Right cardiac atrium (tissue), 5 donors: ENCODE data around the gene CRLF3. TPM values are rescaled to one million over a fixed set of nuclear protein-coding genes. Genes with fewer than 3 reads are reported as not detected.
"Not testable (repeated sequence)": the region's sequence is repeated elsewhere in the genome, so short reads cannot be mapped to it uniquely, and the experiment has no call there.

Experiments
- ATAC-seq, 2 donors: fragments of 200-7000 bp; cut with Tn5 transposase; one replicate each; pipeline versions ENCODE4 v1.8.0 to v1.9.1; 2020; ENCODE audit warnings: moderate library complexity in 2 of 2, mild to moderate bottlenecking in 1 of 2
- DNase-seq, 3 donors: peaks; one replicate each; pipeline ENCODE4 v3.0.0-alpha.2; 2020
- H3K27ac ChIP-seq: one replicate; pipeline ENCODE4 v1.5.1; 2013; ENCODE audit warnings: mild to moderate bottlenecking, low read length, control low read depth, moderate library complexity
- H3K27me3 ChIP-seq: one replicate; pipeline ENCODE4 v1.6.1; 2013; ENCODE audit not compliant: control insufficient read depth, insufficient read depth
- H3K4me1 ChIP-seq: one replicate; pipeline ENCODE4 v1.6.1; 2013; ENCODE audit warnings: low read length; ENCODE audit not compliant: control insufficient read depth, insufficient read depth
- H3K4me3 ChIP-seq: one replicate; pipeline ENCODE4 v1.5.1; 2013; ENCODE audit warnings: low read length, control low read depth
- H3K9me3 ChIP-seq: one replicate; pipeline ENCODE4 v1.6.1; 2013; ENCODE audit warnings: low read length; ENCODE audit not compliant: control insufficient read depth
- WGBS: extraction: QIAGEN DNeasy Blood & Tissue Kit; methylation state at CpG from one replicate; pipeline ENCODE4 v1.1.7; 2013; 5-methylcytosine and 5-hydroxymethylcytosine counted together
- intact Hi-C, 4 donors: fragments of 100-400 bp; cut with DNase I; formaldehyde crosslinking; loops; one replicate each; pipeline versions ENCODE4 v1.11.0 to v1.14.0; 2022 to 2023
- polyA plus RNA-seq: library from polyadenylated mRNA; stranded (reverse); fragments of 200-250 nt; gene quantifications from one replicate; pipeline ENCODE4 v1.2.3, GENCODE V29; 2013
- total RNA-seq, 4 donors: library from RNA; stranded (reverse); fragmentation: NEBNext Ultra II Directional; extraction: Animal tissue kit (Norgen Biotek cat#: 25700); gene quantifications; one replicate each; pipeline ENCODE4 v1.2.1, GENCODE V29; 2021
- donor health status: healthy with polysubstance abuse.
- donor health status: DM: no; HTN: yes; CAD: no.
- donor health status: DM: no; HTN: no; CAD: no.
- donor health status: DM: no; HTN: yes; CAD: no; lungs with severe emphysema.
- donor health status: DM: yes; HTN: yes; CAD: no.

CRLF3 gene
- total and polyA plus RNA-seq, 5 donors: 3.7 to 6.7 (median 5.9) TPM

DNA sequence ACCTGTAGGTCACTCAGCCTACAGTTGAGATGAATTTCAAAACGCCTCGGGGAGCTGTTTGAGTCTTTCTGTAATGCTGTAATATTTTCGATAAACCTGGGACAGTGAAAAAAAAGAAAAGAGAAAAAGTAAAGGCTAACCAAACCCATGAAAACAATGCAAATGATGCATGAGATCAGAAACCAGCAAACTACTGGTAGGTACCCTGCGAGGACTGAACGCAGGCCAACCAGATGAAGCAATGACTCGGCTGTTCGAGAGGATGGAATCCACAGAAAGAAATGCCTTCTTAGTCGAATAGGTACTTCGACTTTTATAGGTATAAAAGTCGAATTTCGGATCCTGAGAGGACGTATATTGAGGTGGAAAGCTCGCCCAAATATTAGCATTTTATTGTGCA is 6.8 kb upstream of the CRLF3 start:
- intact Hi-C loops: no loop called here
- WGBS: 25% methylated on average over 13 of the region's 13 CpGs
- Histone ChIP-seq H3K4me1 (peaks cover 2% of the 10 kb centered on the region), H3K4me3 (peak overlapping the region; percentile 50), H3K9me3 (no peaks in the 10 kb centered on the region), H3K27me3 (no peaks in the 10 kb centered on the region), H3K27ac (no peak overlapping the region)
- DNase-seq: peak in 1 of 3 donors; percentile 50
- ATAC-seq: peak in 1 of 2 donors; percentile 23

DNA sequence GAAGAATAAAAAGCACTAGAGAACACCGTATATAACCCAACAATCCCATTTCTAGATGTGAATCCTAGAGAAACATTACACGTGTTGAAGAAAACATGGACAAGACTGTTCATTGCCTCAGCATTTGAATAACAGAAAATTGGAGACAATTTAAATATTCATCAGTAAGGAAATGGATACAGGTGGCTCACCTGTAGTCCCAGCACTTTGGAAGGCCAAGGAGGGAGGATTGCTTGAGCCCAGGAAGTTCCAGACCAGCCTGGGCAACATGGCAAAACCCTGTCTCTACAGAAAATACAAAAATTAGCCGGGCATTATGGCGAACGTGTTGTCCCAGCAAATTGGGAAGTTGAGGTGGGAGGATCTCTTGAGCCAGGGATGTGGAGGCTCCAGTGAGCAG is 4.5 kb upstream of the CRLF3 start:
- Histone ChIP-seq H3K4me1 (peaks cover 4% of the 10 kb centered on the region), H3K9me3 (no peaks in the 10 kb centered on the region), H3K4me3 (no peak overlapping the region), H3K27me3 (no peaks in the 10 kb centered on the region), H3K27ac (no peak overlapping the region)
- intact Hi-C loops: no loop called here
- ATAC-seq (no peak), DNase-seq (no peak)
- WGBS: 79% methylated on average over 5 of the region's 5 CpGs

DNA sequence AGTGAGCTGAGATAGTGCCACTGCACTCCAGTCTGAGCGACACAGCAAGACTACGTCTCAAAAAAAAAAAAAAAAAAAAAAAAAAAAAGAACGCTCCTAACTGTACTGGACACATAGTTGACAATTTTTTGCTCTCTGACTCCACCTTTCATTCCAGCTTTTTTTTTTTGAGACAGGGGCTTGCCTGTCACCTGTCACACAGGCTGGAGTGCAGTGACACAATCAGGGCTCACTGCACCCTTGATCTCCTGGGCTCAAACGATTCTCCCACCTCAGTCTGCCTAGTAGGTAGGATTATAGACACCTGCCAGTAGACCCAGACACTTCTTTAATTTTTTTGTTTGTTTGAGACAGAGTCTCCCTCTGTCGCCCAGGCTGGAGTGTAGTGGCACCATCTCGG is 2.6 kb upstream of the CRLF3 start:
- 85% methylated on average over 6 of the region's 6 CpGs for WGBS
- Histone ChIP-seq H3K9me3 (no peaks in the 10 kb centered on the region), H3K4me3 (no peak overlapping the region), H3K27ac (no peak overlapping the region), H3K4me1 (peaks cover 2% of the 10 kb centered on the region), H3K27me3 (no peaks in the 10 kb centered on the region)
- ATAC-seq (no peak), DNase-seq (no peak)
- intact Hi-C loops: no loop called here

DNA sequence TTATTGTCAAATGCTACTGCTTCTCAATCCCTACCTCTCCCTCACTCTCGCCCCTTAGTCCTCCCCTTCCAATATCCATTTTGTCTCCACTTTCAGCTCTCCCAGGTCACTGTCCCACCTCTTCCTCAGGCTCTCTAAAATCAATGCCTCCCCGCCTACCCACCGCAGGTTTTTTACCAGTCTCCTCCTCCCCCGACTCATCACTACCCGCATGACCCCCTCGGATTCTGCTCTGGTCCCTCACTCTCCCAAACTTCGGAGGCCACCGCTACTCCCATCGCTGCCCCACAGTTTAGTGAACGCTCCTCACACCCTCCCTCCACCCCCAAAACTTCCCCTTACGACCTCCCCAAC is 513 bp downstream of the CRLF3 start:
- H3K4me1 ChIP-seq: peaks cover 2% of the 10 kb centered on the region
- no peaks in the 10 kb centered on the region for H3K9me3 ChIP-seq

DNA sequence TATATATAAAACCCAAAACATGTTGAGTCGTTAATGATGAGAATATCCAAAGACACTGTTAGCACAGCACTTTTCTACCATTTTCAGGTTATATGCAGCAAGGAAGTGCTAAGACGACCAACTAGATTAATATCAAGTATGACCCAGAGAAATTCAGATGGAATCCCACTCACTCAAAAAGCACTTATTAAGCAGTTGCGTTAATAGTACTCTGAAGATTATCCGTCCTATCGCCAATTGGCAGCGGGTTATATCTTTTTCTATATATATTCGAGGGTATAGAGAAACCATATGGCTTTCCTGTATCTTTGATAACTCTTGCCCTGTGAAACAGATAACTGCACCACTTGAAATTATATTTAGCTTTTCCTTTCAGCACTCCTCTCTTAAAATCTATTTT is 1.1 kb downstream of the CRLF3 start:
- peak overlapping the region; percentile 91 for H3K4me3 ChIP-seq
- 20% methylated on average over 7 of the region's 7 CpGs for WGBS
- ATAC-seq (no peak), DNase-seq (no peak)
- peaks cover 2% of the 10 kb centered on the region for H3K4me1 ChIP-seq
- intact Hi-C loops: no loop called here
- no peaks in the 10 kb centered on the region for H3K27me3 ChIP-seq
- no peak overlapping the region for H3K27ac ChIP-seq
- no peaks in the 10 kb centered on the region for H3K9me3 ChIP-seq

More for the DNA sequence above, 513 bp downstream of the CRLF3 start:
- Histone ChIP-seq H3K27ac (peak overlapping the region; percentile 85), H3K4me3 (peak overlapping the region; percentile 91), H3K27me3 (no peaks in the 10 kb centered on the region)
- intact Hi-C loops: no loop called here
- WGBS: under 1% methylated on average over 11 of the region's 11 CpGs
- peak; percentile 6 to 36 for ATAC-seq
- peak in 2 of 3 donors; percentile 42 to 56 for DNase-seq

DNA sequence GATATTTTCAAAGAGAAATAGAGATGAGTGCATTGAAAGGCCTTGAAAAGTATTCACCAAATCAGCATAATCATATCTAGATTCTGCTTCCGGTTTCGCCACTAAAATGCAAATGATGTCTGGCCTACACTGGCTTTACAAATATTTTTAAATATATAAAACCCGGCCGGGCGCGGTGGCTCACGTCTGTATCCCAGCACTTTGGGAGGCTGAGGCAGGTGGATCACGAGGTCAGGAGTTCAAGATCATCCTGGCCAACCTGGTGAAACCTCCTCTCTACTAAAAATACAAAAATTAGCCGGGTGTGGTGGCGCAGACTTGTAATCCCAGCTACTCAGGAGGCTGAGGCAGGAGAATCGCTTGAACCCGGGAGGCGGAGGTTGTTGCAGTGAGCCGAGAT is 1.6 kb downstream of the CRLF3 start:
- WGBS: 79% methylated on average over 14 of the region's 14 CpGs
- H3K9me3 ChIP-seq, H3K27me3 ChIP-seq, H3K4me1 ChIP-seq, H3K27ac ChIP-seq, DNase-seq, intact Hi-C loops, ATAC-seq: not testable (repeated sequence)
- peak overlapping the region; percentile 91 for H3K4me3 ChIP-seq

DNA sequence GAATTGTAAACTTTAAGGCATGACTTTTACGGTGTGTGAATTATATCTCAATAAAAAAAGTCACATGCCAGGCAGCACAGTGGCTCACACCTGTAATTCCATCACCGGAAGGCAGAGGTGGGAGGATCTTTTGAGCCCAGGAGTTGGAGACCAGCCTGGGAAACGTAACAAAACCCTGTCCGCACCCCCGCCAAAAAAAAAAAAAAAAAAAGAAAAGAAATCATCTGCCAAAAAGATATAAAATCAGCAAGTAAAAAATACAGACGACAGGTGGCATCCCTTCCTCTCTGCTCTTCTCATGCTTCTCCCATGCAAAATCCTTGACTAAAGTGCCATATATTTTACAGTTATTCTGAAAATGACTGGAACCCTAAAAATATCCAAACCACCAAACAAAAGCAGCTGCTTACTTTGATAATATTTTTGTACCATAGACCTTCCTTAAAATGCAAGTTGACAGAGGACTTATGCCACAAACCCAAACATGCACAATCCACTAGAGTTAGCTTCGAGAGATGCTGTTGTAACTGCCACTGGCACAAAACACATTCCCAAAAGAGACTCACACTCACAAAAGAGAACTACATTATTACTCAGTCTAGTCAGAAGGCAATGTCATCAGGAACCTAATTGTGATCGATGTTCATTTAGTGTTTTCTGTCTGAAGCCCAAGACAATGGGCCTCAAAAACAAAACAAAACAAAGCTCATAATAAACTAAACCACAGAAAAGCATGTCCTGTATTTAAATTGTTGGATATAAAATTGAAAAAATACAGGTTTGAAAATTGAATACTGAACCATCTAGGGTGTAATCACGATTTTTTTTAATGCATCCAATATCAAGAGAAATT is 2.4 kb downstream of the CRLF3 start:
- Histone ChIP-seq H3K4me3 (no peak overlapping the region), H3K4me1 (peaks cover 2% of the 10 kb centered on the region), H3K27ac (no peak overlapping the region), H3K9me3 (no peaks in the 10 kb centered on the region), H3K27me3 (no peaks in the 10 kb centered on the region)
- ATAC-seq (no peak), DNase-seq (no peak)
- 49% methylated on average over 9 of the region's 9 CpGs for WGBS
- intact Hi-C loops: no loop called here

DNA sequence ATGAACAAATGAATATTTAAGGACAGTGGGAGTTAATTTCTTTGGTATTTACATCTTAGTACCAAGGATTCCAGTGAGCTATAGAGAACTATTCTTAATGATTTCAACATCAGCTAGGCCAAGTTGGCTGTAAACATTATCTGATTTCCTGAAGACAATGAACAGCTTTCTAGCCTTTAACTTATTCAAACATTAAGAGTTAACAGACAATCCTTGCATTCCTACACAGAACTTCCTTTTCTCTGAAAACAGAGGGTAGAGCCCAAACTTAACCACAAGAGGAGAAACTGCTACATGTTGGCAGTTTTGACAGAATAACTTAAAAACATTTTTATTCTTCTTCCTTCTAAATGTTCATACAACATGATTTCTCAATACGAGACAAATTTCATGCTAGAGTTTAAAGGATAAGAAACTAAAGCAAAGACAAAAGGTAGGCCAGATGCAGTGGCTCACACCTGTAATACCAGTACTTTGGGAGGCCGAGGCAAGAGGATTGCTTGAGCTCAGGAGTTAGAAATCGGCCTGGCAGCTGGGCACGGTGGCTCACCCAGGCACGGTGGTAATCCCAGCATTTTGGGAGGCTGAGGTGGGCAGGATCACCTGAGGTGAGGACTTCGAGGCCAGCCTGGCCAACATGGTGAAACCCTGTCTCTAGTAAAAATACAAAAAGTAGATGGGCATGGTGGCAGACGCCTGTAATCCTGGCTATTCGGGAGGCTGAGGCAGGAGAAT is 4.4 kb downstream of the CRLF3 start:
- WGBS: 82% methylated on average over 8 of the region's 8 CpGs

DNA sequence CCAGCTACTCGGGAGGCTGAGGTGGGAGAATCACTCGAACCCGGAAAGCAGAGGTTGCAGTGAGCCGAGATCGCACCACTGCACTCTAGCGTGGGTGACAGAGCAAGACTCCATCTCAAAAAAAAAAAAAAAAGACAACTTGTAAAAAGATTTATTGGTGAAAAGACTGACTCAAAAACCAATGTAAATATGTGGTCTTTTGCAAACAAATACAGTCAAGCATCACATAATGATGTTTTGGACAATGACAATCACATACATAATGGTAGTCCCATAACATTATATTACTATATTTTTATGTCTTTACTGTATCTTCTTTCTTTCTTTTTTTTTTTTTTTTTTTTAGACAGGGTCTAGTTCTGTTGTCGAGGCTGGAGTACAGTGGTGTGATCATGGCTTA is 8.3 kb downstream of the CRLF3 start:
- 97% methylated on average over 7 of the region's 7 CpGs for WGBS
- Histone ChIP-seq H3K27me3 (no peaks in the 10 kb centered on the region), H3K4me1 (no peaks in the 10 kb centered on the region)

More for the DNA sequence above, 4.4 kb downstream of the CRLF3 start:
- Histone ChIP-seq H3K4me3 (no peak overlapping the region), H3K4me1 (no peaks in the 10 kb centered on the region), H3K9me3 (no peaks in the 10 kb centered on the region), H3K27ac (no peak overlapping the region), H3K27me3 (no peaks in the 10 kb centered on the region)
- intact Hi-C loops: no loop called here
- no peak for ATAC-seq
- DNase-seq: no peak

DNA sequence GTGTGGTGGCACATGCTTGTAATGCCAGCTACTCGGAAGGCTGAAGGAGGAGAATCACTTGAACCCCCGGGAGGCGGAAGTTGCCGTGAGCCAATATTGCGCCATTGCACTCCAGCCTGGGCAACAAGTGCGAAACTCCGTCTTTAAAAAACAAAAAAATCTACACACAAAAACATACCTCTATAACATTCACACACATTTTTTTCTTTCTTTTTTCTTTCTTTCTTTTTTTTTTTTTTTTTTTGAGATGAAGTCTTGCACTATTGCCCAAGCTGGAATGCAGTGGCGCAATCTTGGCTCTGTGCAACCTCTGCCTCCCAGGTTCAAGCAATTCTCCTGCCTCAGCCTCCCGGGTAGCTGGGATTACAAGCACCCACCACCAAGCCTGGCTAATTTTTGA is 9.6 kb downstream of the CRLF3 start:
- peak in 2 of 3 donors; percentile 63 to 69 for DNase-seq
- H3K9me3 ChIP-seq, H3K4me3 ChIP-seq, ATAC-seq, H3K4me1 ChIP-seq, H3K27ac ChIP-seq, intact Hi-C loops, H3K27me3 ChIP-seq: not testable (repeated sequence)
- WGBS: 88% methylated on average over 9 of the region's 9 CpGs

More for the DNA sequence above, 8.3 kb downstream of the CRLF3 start:
- DNase-seq (no peak), ATAC-seq (no peak)
- intact Hi-C loops: no loop called here
- Histone ChIP-seq H3K9me3 (no peaks in the 10 kb centered on the region), H3K4me3 (no peak overlapping the region), H3K27ac (no peak overlapping the region)

DNA sequence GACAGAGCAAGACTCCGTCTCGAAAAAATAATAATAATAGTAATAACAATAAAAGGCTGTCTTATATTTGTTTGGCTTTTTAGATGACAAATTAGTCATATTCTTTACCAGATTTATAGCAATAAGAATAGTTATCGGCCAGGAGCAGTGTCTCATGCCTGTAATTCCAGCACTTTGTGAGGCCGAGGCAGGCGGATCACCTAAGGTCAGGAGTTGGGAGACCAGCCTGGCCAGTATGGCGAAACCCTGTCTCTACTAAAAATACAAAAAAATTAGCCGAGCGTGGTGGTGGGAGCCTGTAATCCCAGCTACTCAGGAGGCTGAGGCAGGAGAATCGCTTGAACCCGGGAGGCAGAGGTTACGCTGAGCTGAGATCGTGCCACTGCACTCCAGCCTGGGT is 10.3 kb downstream of the CRLF3 start:
- WGBS: 93% methylated on average over 12 of the region's 12 CpGs
- intact Hi-C loops, ATAC-seq, H3K9me3 ChIP-seq, H3K27me3 ChIP-seq, H3K27ac ChIP-seq, H3K4me1 ChIP-seq, H3K4me3 ChIP-seq, DNase-seq: not testable (repeated sequence)
